GM10248 (cell line): ENCODE data around the gene TRIML1.

Experiments used
- CTCF ChIA-PET: fragments of 300-600 bp; sonication (Branson Sonifier 250); formaldehyde crosslinking; extraction: SDS; loops from one replicate; lab custom pipeline; 2021; ENCODE audit warnings: antibody characterized with exemption; lab: Yijun Ruan, JAX
- POLR2A ChIA-PET: fragments of 350-650 bp; sonication (Branson Sonifier 250); formaldehyde crosslinking; extraction: SDS; loops from one replicate; lab custom pipeline; 2020; ENCODE audit warnings: antibody characterized with exemption; lab: Yijun Ruan, JAX
- DNase-seq: peaks from one replicate; pipeline ENCODE4 v3.0.0; 2012; ENCODE audit errors: extremely low spot score
- TF ChIP-seq, protein P1 (sequence below): IDR thresholded peaks from 2 replicates; pipeline ENCODE4 v1.5.1; 2012; ENCODE audit warnings: mild to moderate bottlenecking, low read depth; ENCODE audit errors: extremely low read depth, missing control alignments, control extremely low read depth

Gene TRIML1, protein sequence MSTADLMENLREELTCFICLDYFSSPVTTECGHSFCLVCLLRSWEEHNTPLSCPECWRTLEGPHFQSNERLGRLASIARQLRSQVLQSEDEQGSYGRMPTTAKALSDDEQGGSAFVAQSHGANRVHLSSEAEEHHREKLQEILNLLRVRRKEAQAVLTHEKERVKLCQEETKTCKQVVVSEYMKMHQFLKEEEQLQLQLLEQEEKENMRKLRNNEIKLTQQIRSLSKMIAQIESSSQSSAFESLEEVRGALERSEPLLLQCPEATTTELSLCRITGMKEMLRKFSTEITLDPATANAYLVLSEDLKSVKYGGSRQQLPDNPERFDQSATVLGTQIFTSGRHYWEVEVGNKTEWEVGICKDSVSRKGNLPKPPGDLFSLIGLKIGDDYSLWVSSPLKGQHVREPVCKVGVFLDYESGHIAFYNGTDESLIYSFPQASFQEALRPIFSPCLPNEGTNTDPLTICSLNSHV

DNA sequence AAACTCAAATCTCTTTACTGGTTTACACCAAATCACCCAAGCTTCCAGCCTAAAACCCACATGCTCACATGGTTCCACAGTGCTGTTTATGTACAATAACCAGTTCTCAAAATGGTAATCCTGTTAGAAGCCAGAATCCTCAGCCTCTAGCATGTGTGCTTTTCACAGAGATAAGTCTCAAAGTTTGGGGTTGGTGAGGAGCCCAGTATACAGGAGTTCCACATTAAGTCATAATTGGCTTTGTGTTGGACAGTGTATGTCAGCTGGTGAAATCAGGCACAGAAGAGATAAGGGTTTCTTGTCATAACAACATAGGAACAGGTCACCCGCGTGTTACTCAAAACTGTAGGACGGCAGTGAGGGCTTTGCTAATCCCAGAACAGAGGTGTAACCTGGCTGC lies at the start of gene TRIML1:
TRIML1 (plus strand) TSS at position 301 of the 400 bp plus-strand sequence. CDS start 118 bp downstream, outside the sequence.
- POLR2A ChIA-PET = no interaction called here
- CTCF ChIA-PET = no interaction called here
- no peak for DNase-seq
- TF ChIP-seq, protein P1, sequence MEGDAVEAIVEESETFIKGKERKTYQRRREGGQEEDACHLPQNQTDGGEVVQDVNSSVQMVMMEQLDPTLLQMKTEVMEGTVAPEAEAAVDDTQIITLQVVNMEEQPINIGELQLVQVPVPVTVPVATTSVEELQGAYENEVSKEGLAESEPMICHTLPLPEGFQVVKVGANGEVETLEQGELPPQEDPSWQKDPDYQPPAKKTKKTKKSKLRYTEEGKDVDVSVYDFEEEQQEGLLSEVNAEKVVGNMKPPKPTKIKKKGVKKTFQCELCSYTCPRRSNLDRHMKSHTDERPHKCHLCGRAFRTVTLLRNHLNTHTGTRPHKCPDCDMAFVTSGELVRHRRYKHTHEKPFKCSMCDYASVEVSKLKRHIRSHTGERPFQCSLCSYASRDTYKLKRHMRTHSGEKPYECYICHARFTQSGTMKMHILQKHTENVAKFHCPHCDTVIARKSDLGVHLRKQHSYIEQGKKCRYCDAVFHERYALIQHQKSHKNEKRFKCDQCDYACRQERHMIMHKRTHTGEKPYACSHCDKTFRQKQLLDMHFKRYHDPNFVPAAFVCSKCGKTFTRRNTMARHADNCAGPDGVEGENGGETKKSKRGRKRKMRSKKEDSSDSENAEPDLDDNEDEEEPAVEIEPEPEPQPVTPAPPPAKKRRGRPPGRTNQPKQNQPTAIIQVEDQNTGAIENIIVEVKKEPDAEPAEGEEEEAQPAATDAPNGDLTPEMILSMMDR = no peak

DNA sequence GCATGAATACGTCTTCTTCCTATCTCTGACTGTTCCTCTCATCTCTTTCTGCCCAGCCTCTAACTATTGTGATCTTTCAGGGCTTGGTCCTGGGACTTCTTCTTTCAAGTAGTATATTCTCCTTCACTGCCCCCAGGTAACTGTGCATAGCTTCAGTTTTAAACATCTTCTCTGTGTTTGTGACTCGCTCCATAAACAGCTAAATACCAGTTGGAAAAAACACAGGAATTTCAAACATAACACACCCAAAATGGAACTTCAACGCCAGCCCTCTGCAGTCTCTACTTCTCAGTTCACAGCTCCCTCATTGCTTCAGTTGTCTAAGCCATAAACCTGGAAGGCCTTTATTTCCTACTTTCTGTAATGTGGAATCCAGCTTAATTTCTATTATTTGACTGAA lies 46.4 kb upstream of the TRIML1 start:
- ChIA-PET POLR2A (no interaction called here), CTCF (no interaction called here)
- TF ChIP-seq, protein P1 = no peak
- no peak for DNase-seq

DNA sequence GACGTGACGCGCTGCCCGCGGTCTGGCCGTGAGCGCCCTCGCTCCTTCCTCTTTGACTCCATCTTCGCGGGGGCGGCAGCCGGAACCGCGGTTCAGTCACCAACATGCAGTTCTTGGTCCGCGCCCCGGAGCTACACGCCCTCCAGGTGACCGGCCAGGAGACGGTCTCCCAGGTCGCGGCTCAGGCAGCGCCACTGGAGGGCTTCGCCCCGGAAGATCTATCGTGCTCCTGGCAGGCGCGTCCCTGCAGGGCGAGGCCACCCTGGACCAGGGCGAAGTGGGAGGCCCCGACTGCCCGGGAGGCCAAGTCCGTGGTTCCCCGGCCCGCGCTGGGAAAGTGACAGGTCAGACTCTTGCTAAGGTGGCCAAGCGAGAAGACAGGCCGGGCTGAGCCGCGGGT lies 32.8 kb upstream of the TRIML1 start:
- DNase-seq = no peak

DNA sequence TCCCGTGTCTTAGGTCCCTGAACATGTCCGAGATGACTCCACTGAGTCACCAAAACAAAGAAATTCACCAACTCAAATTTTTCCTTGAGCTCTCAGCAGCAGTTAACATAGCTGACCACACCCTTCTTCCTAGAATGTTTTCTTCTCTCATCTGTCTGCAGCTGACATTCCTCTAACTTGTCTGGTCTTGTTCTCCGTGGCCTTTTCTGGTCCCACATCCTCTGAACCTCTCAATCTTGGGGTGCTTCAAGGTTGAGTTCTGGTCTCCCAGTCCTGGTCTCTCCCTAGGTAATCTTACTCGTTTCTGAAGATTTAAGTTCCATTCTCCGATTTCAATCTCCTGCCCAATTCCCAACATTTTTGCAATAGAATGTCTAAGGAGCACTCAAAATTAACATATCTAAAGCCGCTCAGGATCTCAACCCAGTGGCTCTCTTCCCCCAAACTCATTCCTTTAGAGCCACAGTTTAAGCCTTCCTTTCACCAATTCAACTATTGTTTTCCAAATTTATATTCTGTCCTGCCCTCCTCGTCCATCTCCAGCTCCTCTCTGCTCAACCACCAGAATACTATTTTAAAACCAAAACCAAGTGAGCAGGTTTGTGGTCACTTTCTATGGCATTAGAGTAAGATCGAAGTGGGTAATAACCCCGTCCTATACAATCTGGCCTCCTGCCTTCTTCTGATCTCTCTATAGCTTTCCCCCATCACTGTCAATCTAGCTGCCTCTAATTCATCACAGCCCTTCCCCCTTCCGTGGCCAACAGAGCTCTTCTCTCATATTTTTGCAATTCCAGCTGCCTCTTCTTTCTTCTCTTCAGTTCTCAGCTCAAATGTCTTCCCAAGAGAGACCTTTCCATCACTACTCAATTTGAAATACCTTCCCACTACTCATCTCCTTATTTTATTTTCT lies 31.1 kb upstream of the TRIML1 start:
- TF ChIP-seq, protein P1 = no peak
- ChIA-PET POLR2A (no interaction called here), CTCF (no interaction called here)
- no peak for DNase-seq

More for the DNA sequence above, 32.8 kb upstream of the TRIML1 start:
- ChIA-PET POLR2A (no interaction called here), CTCF (no interaction called here)
- TF ChIP-seq, protein P1 = no peak

DNA sequence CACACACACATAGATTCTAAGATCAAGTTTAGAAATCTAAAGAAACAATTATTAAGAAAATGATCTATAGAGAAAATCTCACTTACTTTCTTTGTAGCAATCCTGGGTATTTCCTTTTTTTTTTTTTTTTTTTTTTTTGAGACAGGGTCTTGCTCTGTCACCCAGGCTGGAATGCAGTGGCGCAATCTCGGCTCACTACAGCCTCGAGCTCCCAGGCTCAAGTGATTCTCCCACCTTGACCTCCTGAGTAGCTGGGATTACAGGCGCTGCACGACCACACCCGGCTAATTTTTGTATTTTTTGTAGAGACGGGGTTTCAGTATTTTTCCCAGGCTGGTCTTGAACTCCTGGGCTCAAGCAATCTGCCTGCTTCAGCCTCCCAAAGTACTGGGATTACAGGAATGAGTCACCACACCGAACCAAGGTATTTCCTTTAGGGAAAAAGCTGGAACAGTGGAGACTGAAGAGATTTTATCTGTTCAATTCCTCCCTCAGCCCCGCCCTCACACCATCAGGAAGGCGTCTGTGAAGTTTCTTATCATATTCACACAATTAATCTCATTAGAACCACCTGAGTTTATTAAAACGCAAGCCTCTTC lies 30.0 kb upstream of the TRIML1 start, which contains the start of gene TRIML2:
TRIML2 (minus strand) TSS at position 447 of the 599 bp plus-strand sequence. CDS start 4,235 bp downstream, outside the sequence.
- CTCF ChIA-PET = no interaction called here

More for the DNA sequence above, 30.0 kb upstream of the TRIML1 start, which contains the start of gene TRIML2:
- TF ChIP-seq, protein P1 = no peak
- DNase-seq = no peak
- POLR2A ChIA-PET = no interaction called here
